Sigmoid colon (tissue), 7 donors: ENCODE measurements around the gene SGCD. TPM values are rescaled to one million over a fixed set of nuclear protein-coding genes. Genes with fewer than 3 reads are reported as not detected.
A peak's percentile ranks its signal among the peaks of the same experiment; 100 is the strongest.

ENCODE experiments used
- DNase-seq: peaks from one replicate; pipeline ENCODE4 v3.0.0-alpha.2; 2019
- H3K27ac ChIP-seq, 4 donors: fragments of 200-600 bp; sonication (generic); one replicate each; pipeline ENCODE4 v1.5.1; 2016 to 2019; ENCODE audit warnings: mild to moderate bottlenecking in 1 of 4
- H3K27me3 ChIP-seq, 3 donors: fragments of 200-600 bp; sonication (generic); one replicate each; pipeline ENCODE4 v1.5.1; 2019; ENCODE audit warnings: mild to moderate bottlenecking in 1 of 3
- H3K36me3 ChIP-seq, 4 donors: fragments of 200-600 bp; sonication (generic); one replicate each; pipeline ENCODE4 v1.5.1; 2016 to 2019
- H3K4me1 ChIP-seq, 4 donors: fragments of 200-600 bp; sonication (generic); one replicate each; pipeline ENCODE4 v1.5.1; 2017 to 2019
- H3K4me3 ChIP-seq, 4 donors: fragments of 200-600 bp; sonication (generic); one replicate each; pipeline ENCODE4 v1.5.1; 2017 to 2019; ENCODE audit warnings: mild to moderate bottlenecking in 2 of 4, moderate library complexity in 1 of 4
- H3K9me3 ChIP-seq, 4 donors: fragments of 200-600 bp in 3 of 4; sonication (generic) in 3 of 4; one replicate each; pipeline versions ENCODE4 v1.5.1 to v1.6.1; 2013 to 2019
- CTCF ChIP-seq, 4 experiments: fragments of 450-650 bp in 3 of 4; fragments of 200-600 bp in 1 of 4; IDR thresholded peaks; one replicate each; pipeline ENCODE4 v1.5.1; 2016 to 2019; ENCODE audit warnings: antibody characterized with exemption in 4 of 4, mild to moderate bottlenecking in 3 of 4, moderate library complexity in 2 of 4
- EP300 ChIP-seq, 4 donors: sonication (generic); formaldehyde crosslinking; IDR thresholded peaks; one replicate each; pipeline ENCODE4 v1.6.1; 2017; ENCODE audit warnings: antibody characterized with exemption in 4 of 4
- POLR2A ChIP-seq, 2 donors: fragments of 450-650 bp; IDR thresholded peaks; one replicate each; pipeline ENCODE4 v1.6.1; 2016; ENCODE audit warnings: antibody characterized with exemption in 2 of 2, mild to moderate bottlenecking in 2 of 2, moderate library complexity in 2 of 2
- POLR2AphosphoS5 ChIP-seq, 4 donors: sonication (generic); formaldehyde crosslinking; IDR thresholded peaks; one replicate each; pipeline ENCODE4 v1.6.1; 2017; ENCODE audit warnings: antibody characterized with exemption in 4 of 4
- WGBS, 2 donors: extraction: QIAGEN DNeasy Blood & Tissue Kit; methylation state at CpG; one replicate each; pipeline ENCODE4 v1.1.7; 2013; 5-methylcytosine and 5-hydroxymethylcytosine counted together
- intact Hi-C: fragments of 100-400 bp; cut with DNase I; formaldehyde crosslinking; loops from one replicate; pipeline ENCODE4 v1.15.1; 2023
- polyA plus RNA-seq, 3 donors: library from polyadenylated mRNA; stranded (reverse); fragments of 200-250 nt; gene quantifications; one replicate each; pipeline ENCODE4 v1.2.3, GENCODE V29; 2013
- small RNA-seq, 3 donors: library from RNA; depleted of rRNA; stranded (forward); fragments of <200 nt; gene quantifications; one replicate each; pipeline ENCODE3, GENCODE V24; 2016
- total RNA-seq, 4 donors: library from RNA; depleted of rRNA; stranded (reverse); fragments of >200 nt; gene quantifications; one replicate each; pipeline ENCODE4 v1.1.0, GENCODE V29; 2016
- donor health status: healthy with polysubstance abuse.
- donor health status: Bipolar disorder and iron deficiency.
- donor health status: healthy.

The SGCD gene
- total and polyA plus RNA-seq, 7 donors, result under 0.01 to 34.3 (median 8.2) TPM

GRCh38 chr5:156802501-156802900 lies 475.5 kb downstream of the SGCD start:
- Histone ChIP-seq H3K36me3 (no peaks in the 10 kb centered on the region), H3K27me3 (no peaks in the 10 kb centered on the region), H3K9me3 (no peaks in the 10 kb centered on the region), H3K4me1 (no peaks in the 10 kb centered on the region), H3K27ac (no peak overlapping the region), H3K4me3 (no peak overlapping the region)
- DNase-seq, result no peak
- intact Hi-C loops, result no loop called here
- no peak for TF ChIP-seq POLR2AphosphoS5 (IDR thresholded peaks at IDR 0.05)
- TF ChIP-seq EP300 (IDR thresholded peaks at IDR 0.05), result no peak
- WGBS, 2 donors, result 85 to 91% methylated on average over 5 of the region's 5 CpGs

- no peaks in the 10 kb centered on the region for H3K9me3 ChIP-seq
- H3K27me3 ChIP-seq, result no peaks in the 10 kb centered on the region
- TF ChIP-seq POLR2A (IDR thresholded peaks at IDR 0.05) (no peak), CTCF (IDR thresholded peaks at IDR 0.05) (no peak), POLR2AphosphoS5 (IDR thresholded peaks at IDR 0.05) (no peak), EP300 (IDR thresholded peaks at IDR 0.05) (no peak)
- intact Hi-C loops, result no loop called here
- WGBS, 2 donors, result 66 to 73% methylated on average over 2 of the region's 2 CpGs
- H3K4me3 ChIP-seq, result no peak overlapping the region
- no peak overlapping the region for H3K27ac ChIP-seq
- DNase-seq, result no peak
- no peaks in the 10 kb centered on the region for H3K36me3 ChIP-seq
- no peaks in the 10 kb centered on the region for H3K4me1 ChIP-seq
Measured at GRCh38 chr5:156803404-156803803, 476.4 kb downstream of the SGCD start.

- intact Hi-C loops, result no loop called here
- TF ChIP-seq EP300 (IDR thresholded peaks at IDR 0.05) (no peak), CTCF (IDR thresholded peaks at IDR 0.05) (no peak), POLR2AphosphoS5 (IDR thresholded peaks at IDR 0.05) (no peak), POLR2A (IDR thresholded peaks at IDR 0.05) (no peak)
- no peak overlapping the region for H3K4me3 ChIP-seq
- WGBS, 2 donors, result 94 to 95% methylated on average over 1 of the region's 1 CpG
- H3K27ac ChIP-seq, result no peak overlapping the region
- H3K4me1 ChIP-seq, result no peaks in the 10 kb centered on the region
- DNase-seq, result no peak
- no peaks in the 10 kb centered on the region for H3K9me3 ChIP-seq
- H3K36me3 ChIP-seq, result no peaks in the 10 kb centered on the region
- H3K27me3 ChIP-seq, result no peaks in the 10 kb centered on the region
Measured at GRCh38 chr5:156812959-156813358, 486.0 kb downstream of the SGCD start.

GRCh38 chr5:156815988-156816599 lies 489.1 kb downstream of the SGCD start:
- no peaks in the 10 kb centered on the region for H3K27me3 ChIP-seq
- no peak for DNase-seq
- intact Hi-C loops, result no loop called here
- WGBS, 2 donors, result 42 to 71% methylated on average over 6 of the region's 6 CpGs
- no peaks in the 10 kb centered on the region for H3K4me1 ChIP-seq
- no peak overlapping the region for H3K4me3 ChIP-seq
- TF ChIP-seq POLR2A (IDR thresholded peaks at IDR 0.05) (no peak), CTCF (IDR thresholded peaks at IDR 0.05) (peak in 3 of 4 experiments; percentile 20 to 26 (median 25)), EP300 (IDR thresholded peaks at IDR 0.05) (no peak)
- H3K27ac ChIP-seq, result no peak overlapping the region
- H3K9me3 ChIP-seq, result no peaks in the 10 kb centered on the region
- H3K36me3 ChIP-seq, result no peaks in the 10 kb centered on the region

Small RNAs within 50 kb of the gene (small RNA-seq; reads per million reads assigned to genes)
- gene AC027308.1, result 0 reads per million in 3 donors
- 0 reads per million in 3 donors for gene RNU6-556P
